NK-92 (cell line): ENCODE results near the gene CATSPERB.
"Not testable (repeated sequence)": the region's sequence is repeated elsewhere in the genome, so short reads cannot be mapped to it uniquely, and the experiment has no call there.

ENCODE experiments used
- DNase-seq: peaks from one replicate; lab custom pipeline; 2025; ENCODE audit not compliant: unreplicated experiment; lab: John Stamatoyannopoulos, UW

CATSPERB gene

DNA sequence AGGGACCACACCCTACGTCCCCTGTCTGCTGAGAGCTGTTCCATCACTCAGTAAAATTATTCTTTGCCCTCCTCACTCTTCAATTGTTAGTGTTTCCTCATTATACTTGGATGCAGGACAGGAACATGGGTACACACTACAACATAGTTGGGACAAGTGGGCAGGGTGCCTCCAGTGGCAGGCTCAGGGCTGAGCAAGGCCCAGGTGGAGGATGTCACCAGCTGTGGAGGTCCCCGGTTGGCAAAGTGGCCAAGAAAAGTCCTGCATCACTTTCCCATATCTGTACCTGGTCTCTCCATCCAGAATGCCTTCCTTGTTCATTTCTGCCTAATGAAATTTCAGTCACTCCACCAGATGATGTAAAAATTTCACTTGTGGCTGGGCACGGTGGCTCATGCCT lies 149.1 kb downstream of the CATSPERB start:
- no peak for DNase-seq

DNA sequence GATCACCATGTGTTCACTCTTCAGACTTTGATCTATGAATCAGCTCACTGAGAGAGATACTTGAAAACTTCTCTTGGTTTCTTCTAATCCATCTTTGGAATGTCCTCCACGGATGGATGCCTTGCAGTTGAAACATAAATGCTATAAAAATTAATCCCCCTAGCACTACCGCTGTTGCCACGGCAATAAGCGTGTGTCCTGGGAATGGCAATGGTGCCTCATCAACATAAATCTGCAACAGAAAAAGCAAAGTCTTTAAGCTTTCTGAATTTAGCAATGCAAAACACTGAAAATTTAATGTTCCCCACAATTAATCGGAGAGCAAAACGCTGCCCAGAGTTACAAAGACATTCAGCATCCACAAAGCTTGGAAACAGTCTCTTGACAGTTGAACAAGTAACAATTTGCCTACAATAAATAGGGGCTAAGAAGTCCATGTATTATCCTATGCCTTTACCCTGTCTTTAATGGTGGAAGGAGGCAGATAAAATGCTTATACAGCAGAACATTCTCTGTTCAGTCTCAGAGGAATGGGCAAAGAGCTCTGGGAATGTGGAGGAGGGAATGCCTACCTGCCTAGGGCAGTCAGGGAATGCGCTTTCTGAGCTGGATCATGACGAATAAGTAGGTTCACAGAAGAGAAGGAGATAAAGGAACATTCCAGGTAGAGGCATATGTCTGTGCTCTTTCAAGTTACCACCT lies 150.9 kb downstream of the CATSPERB start:
- DNase-seq = no peak

DNA sequence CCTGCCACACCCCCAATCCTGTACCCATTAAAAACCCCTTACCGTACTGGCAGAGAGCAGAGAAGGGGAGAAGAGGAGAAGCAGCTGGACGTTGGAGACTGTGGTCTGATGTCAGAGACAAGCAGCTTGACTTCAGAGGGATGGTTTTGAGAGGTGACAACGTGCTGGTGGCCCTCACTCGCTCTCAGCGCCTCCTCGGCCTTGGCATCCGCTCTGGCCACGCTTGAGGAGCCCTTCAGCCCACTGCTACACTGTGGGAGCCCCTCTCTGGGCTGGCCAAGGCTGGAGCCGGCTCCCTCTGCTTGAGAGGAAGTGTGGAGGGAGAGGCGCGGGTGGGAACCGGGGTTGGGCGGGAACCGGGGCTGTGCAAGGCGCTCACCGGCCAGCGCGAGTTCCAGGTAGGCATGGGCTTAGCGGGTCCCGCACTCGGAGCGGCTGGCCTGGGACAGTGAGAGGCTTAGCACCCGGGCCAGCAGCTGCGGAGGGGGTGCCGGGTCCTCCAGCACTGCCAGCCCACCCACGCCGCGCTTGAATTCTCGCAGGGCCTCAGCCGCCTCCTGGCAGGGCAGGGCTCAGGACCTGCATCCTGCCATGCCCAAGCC lies 154.2 kb downstream of the CATSPERB start:
- DNase-seq = no peak

DNA sequence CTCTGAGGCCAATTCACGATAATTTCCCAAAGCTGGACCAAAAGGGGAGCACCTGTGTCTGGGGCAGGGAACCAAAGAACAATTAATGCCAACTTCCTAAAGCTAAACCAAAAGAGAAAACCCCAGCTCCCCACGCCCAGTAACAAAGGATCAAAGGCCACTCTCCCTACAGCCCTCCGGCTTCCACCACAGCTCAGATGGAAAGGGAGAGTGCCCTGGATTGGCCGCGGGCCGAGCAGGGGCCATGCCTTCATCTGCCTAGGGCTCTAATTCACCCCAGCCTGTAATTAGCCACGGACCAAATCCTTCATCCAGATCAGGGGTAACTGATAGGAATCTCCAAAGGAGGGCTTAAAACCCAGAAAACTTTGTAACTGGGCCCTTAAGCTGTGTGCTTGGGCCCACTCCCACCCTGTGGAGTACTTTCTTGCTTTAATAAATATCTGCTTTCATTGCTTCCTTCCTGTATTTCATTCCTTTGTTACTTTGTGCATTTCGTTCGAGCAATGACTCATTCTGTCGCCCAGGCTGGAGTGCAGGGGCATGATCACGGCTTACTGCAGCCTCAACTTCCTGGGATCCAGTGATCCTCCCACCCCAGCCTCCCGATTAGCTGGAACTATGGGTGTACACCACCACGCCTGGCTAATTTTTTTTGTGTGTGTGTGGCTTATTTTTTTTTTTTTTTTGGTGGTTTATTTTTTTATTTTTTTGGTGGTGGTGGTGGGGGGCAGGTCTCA lies 156.2 kb downstream of the CATSPERB start:
- DNase-seq = no peak

DNA sequence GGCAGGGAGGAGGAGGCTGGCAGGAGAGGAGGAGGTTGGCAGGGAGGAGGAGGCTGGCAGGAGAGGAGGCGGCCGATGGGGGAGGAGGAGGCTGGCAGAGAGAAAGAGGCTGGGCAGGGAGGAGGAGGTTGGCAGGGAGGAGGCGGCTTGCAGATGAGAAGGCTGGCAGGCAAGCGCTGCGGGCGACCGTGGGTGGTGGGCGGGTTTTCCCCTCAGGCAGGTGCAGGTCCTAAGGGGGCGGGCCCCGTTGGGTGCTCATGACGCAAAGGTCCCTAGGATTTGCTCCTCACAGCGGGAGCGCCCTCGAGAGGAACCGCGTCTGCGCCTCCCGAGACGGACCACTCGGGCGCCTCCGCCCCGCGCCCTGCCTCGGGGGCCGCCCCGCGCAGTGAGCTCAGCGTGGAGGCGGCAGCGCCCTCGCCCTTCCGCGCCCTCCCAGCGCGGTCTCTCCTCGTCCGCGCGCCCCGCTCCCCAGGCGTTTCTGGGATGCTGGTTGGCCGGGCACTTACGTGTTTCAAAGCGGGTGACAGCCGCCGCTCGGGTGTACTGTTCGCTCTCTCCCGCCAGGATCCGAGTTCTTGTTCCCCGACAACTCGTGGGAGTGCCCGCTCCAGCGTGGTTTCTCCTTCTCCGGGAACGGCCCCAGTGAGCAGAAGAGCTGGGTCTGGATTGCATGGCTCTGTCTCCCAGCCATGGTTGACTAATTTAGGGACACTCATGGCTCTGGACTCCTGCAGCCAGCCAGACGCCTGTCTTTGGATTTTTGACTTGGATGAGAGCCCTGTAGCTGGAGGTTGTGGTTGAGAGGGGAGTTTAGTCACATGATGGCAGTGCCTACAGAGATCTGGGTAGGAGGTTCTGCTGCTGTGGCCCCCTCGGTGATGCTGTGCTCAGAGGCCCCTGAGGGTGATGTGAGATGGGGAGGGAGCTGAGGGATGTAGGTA lies 157.7 kb downstream of the CATSPERB start:
- no peak for DNase-seq

DNA sequence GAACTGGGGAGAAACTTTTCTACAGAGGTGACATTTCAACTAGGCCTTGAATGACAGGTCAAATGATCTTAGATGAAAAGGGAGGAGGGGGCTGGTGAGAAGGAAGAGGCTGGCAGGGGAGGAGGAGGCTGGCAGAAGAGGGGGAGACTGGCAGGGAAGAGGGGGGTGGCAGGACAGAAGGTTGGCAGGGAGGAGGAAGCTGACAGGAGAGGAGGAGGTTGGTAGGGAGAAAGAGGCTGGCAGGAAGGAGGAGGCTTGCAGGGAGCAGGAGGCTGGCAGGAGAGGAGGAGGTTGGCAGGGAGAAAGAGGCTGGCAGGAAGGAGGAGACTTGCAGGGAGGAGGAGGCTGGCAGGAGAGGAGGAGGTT lies 158.4 kb downstream of the CATSPERB start:
- no peak for DNase-seq

DNA sequence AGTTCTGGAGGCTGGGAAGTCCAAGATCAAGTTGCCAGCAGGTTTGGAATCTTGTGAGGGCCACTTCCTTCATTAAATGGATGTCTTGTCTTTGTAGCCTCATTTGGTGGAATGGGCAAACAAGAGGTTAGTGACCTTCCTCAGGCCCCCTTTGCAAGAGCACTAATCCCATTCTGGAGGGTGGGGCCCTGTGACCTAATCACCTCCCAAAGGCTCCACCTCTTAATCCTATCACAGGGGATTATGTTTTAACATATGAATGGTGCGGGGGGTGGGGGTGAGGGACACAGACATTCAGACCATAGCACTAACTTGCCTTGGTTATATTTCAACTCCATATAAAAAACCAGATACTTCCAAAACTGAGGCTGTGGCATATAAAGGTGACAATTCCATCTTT lies 161.9 kb downstream of the CATSPERB start:
- no peak for DNase-seq

DNA sequence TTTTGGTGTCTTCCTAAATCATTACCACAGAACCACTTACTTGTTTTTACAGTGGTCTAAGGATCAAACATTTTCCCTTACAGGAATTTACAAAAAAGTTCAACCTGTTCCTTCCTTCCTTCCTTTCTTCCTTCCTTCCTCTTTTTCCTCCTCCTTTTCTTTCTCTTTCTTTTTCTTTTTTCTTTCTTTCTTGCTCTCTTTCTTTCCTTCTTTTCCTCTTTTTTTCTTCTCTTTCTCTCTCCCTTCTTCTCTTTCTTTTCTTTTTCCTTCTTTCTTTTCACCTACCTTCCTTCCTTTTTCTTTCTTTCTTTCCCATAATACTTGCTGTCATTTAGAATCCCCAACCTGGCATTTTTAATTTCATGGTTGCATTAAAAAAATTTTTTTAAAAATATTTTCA lies 162.6 kb downstream of the CATSPERB start:
- no peak for DNase-seq

DNA sequence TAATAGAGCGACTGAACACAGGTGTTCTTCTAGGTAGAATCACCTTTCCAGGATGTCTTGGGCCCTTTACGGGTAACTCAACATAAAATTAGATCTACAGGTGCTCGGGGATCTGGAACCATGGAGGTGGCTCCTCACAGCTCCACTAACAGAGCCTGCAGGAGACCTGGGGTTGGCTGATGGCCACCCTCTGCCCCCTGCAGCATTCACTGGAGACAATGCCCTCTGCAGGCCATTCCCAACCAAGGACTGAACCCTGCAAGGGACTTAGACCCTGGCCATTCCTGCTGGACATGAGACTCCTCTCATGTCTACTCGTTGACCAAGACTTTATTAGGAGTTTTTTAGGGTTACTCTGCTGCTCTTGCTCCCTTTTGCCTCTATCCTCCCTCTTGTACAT lies 163.3 kb downstream of the CATSPERB start:
- no peak for DNase-seq

DNA sequence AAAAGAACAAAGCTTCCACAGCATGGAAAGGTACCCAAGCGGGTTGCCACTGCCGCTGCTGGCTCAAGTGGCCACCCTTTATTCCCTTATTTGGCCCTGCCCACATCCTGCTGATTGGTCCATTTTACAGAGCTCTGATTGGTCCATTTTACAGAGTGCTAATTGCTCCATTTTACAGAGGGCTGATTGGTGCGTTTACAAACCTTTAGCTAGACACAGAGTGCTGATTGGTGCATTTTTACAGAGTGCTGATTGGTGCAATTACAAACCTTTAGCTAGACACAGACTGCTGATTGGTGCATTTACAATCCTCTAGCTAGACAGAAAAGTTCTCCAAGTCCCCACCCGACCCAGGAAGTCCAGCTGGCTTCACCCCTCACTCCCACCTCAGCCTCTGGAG lies 164.1 kb downstream of the CATSPERB start:
- not testable (repeated sequence) for DNase-seq

DNA sequence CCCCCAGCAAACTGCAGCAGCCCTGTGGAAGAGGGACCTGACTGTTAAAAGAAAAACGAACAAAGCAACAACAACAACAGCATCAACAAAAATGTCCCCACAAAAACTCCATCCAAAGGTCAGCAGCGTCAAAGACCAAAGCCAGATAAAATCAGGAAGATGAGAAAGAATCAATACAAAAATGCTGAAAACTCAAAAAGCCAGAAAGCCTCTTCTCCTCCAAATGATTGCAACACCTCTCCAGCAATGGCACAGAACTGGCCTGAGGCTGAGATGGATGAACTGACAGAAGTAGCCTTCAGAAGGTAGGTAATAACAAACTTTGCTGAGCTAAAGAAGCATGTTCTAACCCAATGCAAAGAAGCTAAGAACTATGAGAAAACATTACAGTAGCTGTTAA lies 176.4 kb downstream of the CATSPERB start:
- DNase-seq = no peak

DNA sequence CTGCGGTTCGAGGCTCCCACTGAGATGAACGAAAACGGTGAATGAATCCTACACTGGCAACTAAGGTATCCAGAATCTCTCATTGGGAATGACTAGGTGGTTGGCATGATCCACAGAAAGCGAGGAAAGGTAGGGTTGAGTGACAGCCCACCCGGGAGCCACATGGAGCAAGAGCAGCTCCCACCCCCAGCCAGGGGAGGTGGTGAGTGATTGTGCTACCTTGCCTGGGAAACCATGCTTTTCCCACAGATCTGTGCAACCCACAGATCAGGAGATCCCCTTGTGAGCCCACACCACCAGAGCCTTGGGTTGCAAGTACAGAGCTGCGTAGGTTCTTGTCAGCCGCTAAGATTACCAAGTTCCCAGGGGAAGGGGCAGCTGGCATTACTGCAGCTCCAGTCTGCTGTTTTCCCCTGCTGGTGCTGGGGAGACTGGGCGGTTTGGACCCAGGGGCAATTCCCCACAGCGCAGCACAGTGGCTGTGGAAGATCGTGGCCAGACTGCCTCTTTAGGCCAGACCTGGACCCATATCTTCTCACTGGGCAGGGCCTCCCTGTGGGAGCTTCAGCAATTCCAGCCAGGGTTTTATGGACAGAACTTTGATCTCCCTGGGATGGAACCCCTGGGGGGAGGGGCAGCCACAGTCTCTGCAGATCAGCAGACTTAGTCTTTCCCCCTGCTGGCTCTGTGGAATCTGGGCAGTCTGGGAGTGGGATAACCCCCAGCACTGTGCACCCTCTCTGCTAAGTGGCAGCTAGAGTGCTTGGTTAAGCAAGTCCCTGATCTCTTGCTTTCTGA lies 177.2 kb downstream of the CATSPERB start:
- DNase-seq = no peak

DNA sequence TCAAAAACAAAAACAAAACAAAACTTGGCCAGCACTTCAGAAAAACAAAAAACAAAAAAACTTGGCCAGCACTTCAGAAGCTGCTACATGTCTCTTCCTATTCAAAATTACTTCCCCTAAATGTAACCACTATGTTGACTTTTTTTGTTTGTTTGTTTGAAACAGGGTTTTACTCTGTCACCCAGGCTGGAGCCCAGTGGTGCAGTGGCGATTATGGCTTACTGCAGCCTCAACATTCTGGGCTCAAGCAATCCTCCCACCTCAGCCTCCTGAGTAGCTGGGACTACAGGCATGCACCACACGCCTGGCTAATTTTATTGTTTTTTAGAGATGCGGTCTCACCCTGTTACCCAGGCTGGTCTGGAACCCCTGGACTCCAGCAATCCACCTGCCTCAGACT lies 183.8 kb downstream of the CATSPERB start:
- DNase-seq = no peak

DNA sequence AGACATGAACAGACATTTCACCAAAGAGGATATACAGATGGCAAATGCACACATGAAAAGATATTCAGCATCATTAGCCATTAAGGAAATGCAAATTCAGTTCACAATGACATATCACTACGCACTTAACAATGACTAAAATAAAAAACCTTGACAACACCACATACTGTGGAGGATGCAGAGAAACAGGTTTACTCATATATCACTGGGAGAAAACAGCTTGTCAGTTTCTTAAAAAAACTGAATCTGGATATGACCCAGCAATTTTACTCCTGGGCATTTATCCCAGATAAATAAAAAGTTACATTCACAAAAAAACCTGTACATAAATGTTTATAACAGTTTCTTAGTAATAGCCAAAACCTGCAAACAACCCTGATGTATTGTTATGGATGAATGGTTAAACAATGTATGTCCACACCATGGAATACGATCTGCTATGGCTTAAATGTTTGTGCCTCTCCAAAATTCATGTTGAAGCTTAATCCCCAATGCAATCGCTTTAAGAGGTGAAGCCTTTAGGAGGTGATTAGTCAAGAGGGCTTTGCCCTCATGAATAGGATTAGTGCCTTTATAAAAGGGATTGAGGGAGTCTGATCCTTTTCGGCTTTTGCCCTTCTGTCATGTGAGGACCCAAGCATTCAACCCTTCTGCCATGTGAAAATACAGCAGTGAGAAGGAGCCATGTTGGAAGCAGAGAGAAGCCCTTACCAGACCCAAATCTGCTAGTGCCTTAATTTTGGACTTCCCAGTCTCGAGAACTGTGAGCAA lies 185.8 kb downstream of the CATSPERB start:
- no peak for DNase-seq

DNA sequence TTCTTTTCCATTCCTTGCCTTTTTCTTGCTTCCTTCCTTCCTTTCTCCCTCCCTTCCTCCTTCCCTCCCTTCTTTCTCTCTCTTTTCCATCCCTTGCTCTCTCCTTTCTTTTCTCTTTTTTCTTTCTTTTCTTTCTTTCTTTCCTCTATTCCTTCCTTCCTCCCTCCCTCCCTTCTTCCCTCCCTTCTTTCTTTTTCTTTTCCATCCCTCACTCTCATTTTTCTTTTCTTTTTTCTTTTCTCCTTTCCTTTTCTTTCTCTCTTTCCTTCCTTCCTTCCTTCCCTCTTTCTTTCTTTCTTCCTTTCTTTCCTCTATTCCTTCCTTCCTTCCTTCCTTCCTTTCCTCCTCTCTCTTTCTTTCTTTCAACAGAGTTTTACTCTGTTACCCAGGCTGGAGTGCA lies 186.7 kb downstream of the CATSPERB start:
- no peak for DNase-seq

DNA sequence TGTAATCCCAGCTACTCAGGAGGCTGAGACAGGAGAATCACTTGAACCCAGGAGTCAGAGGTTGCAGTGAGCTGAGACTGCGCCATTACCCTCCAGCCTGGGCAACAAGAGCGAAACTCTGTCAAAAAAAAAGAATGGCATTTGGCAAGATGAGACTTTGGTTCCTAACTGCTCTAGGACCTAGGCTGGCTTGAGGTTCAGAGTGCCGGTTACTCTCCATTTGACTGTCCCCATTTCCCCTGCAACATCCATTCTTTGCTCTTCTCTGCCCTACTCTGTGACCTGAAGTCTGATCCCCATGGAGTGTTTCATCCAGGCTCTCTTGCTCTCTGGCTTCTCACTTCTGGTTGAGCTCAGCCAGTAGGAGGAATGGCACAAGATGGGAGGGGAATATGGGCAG lies 195.6 kb downstream of the CATSPERB start:
- DNase-seq = no peak

DNA sequence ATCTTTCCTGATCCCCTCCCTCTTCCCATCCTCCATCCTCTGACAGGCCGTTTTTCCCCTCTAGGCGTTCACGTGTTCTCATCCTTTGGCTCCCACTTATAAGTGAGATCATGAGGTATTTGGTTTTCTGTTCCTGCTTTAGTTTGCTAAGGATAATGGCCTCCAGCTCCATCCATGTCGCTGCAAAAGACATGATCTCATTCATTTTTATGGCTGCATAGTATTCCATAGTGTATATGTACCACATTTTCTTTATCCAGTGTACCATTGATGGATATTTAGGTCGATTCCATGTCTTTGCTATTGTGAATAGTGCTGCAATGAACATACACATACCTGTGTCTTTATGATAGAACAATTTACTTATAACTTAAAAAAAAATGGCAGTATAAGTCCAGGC lies 197.8 kb downstream of the CATSPERB start:
- DNase-seq = not testable (repeated sequence)

DNA sequence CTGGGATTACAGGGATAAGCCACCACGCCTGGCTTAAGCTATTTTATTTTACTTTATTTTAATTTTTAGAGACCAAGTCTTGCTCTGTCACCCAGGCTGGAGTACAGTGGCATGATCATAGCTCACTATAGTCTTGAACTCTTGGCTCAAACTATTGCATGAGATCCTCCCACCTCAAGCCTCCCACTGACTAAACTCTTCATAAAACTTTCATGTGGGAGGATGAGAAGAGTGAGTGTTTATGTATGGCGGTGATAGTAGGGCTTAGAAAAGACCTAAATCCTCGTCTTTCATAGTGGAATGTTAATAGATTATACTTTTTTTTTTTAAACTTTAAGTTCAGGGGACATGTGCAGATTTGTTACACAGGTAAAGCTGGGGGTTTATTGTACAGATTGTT lies 198.3 kb downstream of the CATSPERB start:
- DNase-seq = no peak
